OCI-LY7 (cell line): ENCODE data around the gene PHF23. TPM values are rescaled to one million over a fixed set of nuclear protein-coding genes. Genes with fewer than 3 reads are reported as not detected.

Experiments
- BruUV-seq: library from RNA; stranded (reverse); fragments of 400-500 nt; replicated peaks from 2 replicates; lab custom pipeline; 2021; lab: Mats Ljungman, UMichigan
- CTCF ChIA-PET: fragments of 300-600 bp; sonication (Branson Sonifier 250); formaldehyde crosslinking; loops from one replicate; lab custom pipeline; 2022; ENCODE audit warnings: antibody characterized with exemption; ENCODE audit not compliant: unreplicated experiment; lab: Charles Lee
- POLR2A ChIA-PET: fragments of 300-600 bp; sonication (Branson Sonifier 250); formaldehyde crosslinking; loops from one replicate; lab custom pipeline; 2022; ENCODE audit warnings: antibody characterized with exemption; lab: Charles Lee
- DNase-seq: peaks from one replicate; pipeline ENCODE4 v3.0.0-alpha.2; 2015; ENCODE audit warnings: low spot score
- H2AFZ ChIP-seq: fragments of 200-600 bp; sonication (generic), shearing (Covaris generic); 2 replicates; pipeline ENCODE4 v1.6.1; 2014; ENCODE audit warnings: mild to moderate bottlenecking, antibody characterized with exemption, low read length, moderate library complexity
- H3K27ac ChIP-seq: fragments of 200-600 bp; sonication (generic); 2 replicates; pipeline ENCODE4 v1.5.1; 2014; ENCODE audit warnings: mixed run types, low read depth, mild to moderate bottlenecking, moderate library complexity, low read length, inconsistent platforms; ENCODE audit not compliant: poor library complexity, severe bottlenecking
- H3K36me3 ChIP-seq: fragments of 200-600 bp; sonication (generic); 2 replicates; pipeline ENCODE4 v1.6.1; 2014; ENCODE audit warnings: mild to moderate bottlenecking, antibody characterized with exemption, low read length, moderate library complexity, mixed read lengths; ENCODE audit not compliant: insufficient read depth
- H3K4me1 ChIP-seq: fragments of 200-600 bp; sonication (generic); 2 replicates; pipeline ENCODE4 v1.5.1; 2014; ENCODE audit warnings: mild to moderate bottlenecking, low read length; ENCODE audit not compliant: insufficient read depth, poor library complexity, severe bottlenecking
- H3K4me2 ChIP-seq: fragments of 200-600 bp; sonication (generic); 2 replicates; pipeline ENCODE4 v1.6.1; 2014; ENCODE audit warnings: mild to moderate bottlenecking, low read length
- H3K4me3 ChIP-seq: fragments of 200-600 bp; sonication (generic); 2 replicates; pipeline ENCODE4 v1.5.1; 2014; ENCODE audit warnings: mild to moderate bottlenecking, low read depth, low read length; ENCODE audit not compliant: poor library complexity, severe bottlenecking
- H3K79me2 ChIP-seq: fragments of 200-600 bp; sonication (generic); 2 replicates; pipeline ENCODE4 v1.6.1; 2016; ENCODE audit warnings: low read depth, mild to moderate bottlenecking, low read length, moderate library complexity, mixed read lengths; ENCODE audit not compliant: insufficient read depth
- H3K9me2 ChIP-seq: fragments of 200-600 bp; sonication (generic); 2 replicates; pipeline ENCODE4 v1.6.1; 2016; ENCODE audit warnings: mild to moderate bottlenecking, low read length, mixed read lengths; ENCODE audit not compliant: insufficient read depth
- H3K9me3 ChIP-seq: fragments of 200-600 bp; sonication (generic); 2 replicates; pipeline ENCODE4 v1.6.1; 2014; ENCODE audit warnings: mild to moderate bottlenecking, mixed run types, low read length, mixed read lengths
- H4K20me1 ChIP-seq: fragments of 200-600 bp; sonication (generic); 2 replicates; pipeline ENCODE4 v1.6.1; 2014; ENCODE audit warnings: mild to moderate bottlenecking, antibody characterized with exemption, low read length, moderate library complexity, mixed read lengths; ENCODE audit not compliant: insufficient read depth
- CTCF ChIP-seq: fragments of 200-600 bp; sonication (generic); conservative IDR thresholded peaks from 2 replicates; pipeline ENCODE4 v1.5.1; 2014; ENCODE audit warnings: mild to moderate bottlenecking, antibody characterized with exemption, low read length, moderate library complexity, mixed read lengths
- EZH2phosphoT487 ChIP-seq: fragments of 200-600 bp; sonication (generic); IDR thresholded peaks from 2 replicates; pipeline ENCODE4 v1.6.1; 2018; ENCODE audit warnings: low read depth, borderline replicate concordance, mild to moderate bottlenecking, mixed run types, antibody characterized with exemption, low read length, moderate library complexity, mixed read lengths
- intact Hi-C: fragments of 100-400 bp; cut with micrococcal nuclease; formaldehyde crosslinking; loops from one replicate; pipeline ENCODE4 v1.10.0; 2022; ENCODE audit not compliant: unreplicated experiment
- total RNA-seq, 2 experiments: library from RNA; depleted of rRNA in 1 of 2; stranded (reverse); fragments of >200 nt in 1 of 2; shearing (Covaris generic) in 1 of 2; gene quantifications; 2 replicates each; pipeline ENCODE4 v1.2.3, GENCODE V29; 2014 to 2022

Gene PHF23
- total RNA-seq, 2 experiments from 2014 or later = 43.3 to 47.7 TPM

- BruUV-seq = no TSS peak
- no peak for TF ChIP-seq CTCF
- TF ChIP-seq EZH2phosphoT487 = no peak
- H2AFZ ChIP-seq = peak overlapping the region; percentile 29; the same call in 1 of the 2 replicates
These were observed 5.6 kb downstream of the PHF23 start for GRCh38 chr17:7233701-7234082.

DNA sequence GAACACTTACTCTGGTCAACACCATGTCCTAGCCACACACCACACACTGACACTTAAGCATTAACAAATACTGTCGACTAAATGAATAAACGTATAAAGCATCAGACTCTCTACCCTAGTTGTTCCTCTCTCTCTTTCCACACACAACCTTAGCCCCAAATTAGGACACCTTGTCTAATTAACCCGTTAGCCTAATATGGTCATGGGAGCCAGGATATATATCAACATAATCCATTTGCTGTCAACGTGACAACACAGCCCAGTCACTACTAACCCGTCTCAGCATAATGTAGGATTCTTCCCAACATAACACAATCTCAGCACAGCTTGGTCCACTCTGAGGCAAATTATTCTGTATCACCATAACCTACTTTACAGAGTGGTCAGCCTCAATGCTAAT is 7.1 kb downstream of the PHF23 start:
- Histone ChIP-seq H3K4me1 (peaks cover 35% of the 10 kb centered on the region), H2AFZ (no peak overlapping the region), H3K27ac (no peak overlapping the region), H3K9me2 (no peaks in the 10 kb centered on the region), H4K20me1 (peaks cover 15% of the 10 kb centered on the region), H3K79me2 (peaks cover 46% of the 10 kb centered on the region), H3K9me3 (no peaks in the 10 kb centered on the region), H3K4me2 (peak overlapping the region; percentile 98), H3K36me3 (peaks cover 77% of the 10 kb centered on the region), H3K4me3 (peak overlapping the region; percentile 97)
- no peak for TF ChIP-seq CTCF
- no peak for TF ChIP-seq EZH2phosphoT487
- POLR2A ChIA-PET = no interaction called here
- TSS peak; percentile 47 for BruUV-seq
- CTCF ChIA-PET = no interaction called here
- intact Hi-C loops = no loop called here
- no peak for DNase-seq

More at GRCh38 chr17:7233701-7234082, 5.6 kb downstream of the PHF23 start:
- Histone ChIP-seq H3K9me2 (no peaks in the 10 kb centered on the region), H3K9me3 (no peaks in the 10 kb centered on the region), H3K27ac (peak overlapping the region; percentile 65), H4K20me1 (peaks cover 19% of the 10 kb centered on the region), H3K4me1 (peaks cover 40% of the 10 kb centered on the region), H3K79me2 (peaks cover 54% of the 10 kb centered on the region), H3K4me3 (peak overlapping the region; percentile 97), H3K4me2 (peak overlapping the region; percentile 98), H3K36me3 (peaks cover 65% of the 10 kb centered on the region)
- no peak for DNase-seq
- POLR2A ChIA-PET = no interaction called here
- intact Hi-C loops = loop anchor here (1.0 kb wide), 1 partner anchor 12 kb away; no protein-coding TSS in a partner anchor
- CTCF ChIA-PET = interaction anchor here (0.6 to 2.4 kb wide), 2 partner anchors 12 to 791 kb away, joined by 3 to 7 read pairs; no protein-coding TSS in a partner anchor

GRCh38 chr17:7229504-7229903 is 9.8 kb downstream of the PHF23 start:
- ChIA-PET CTCF (no interaction called here), POLR2A (no interaction called here)
- TF ChIP-seq EZH2phosphoT487 (no peak), CTCF (no peak)
- Histone ChIP-seq H3K4me3 (no peak overlapping the region), H3K4me1 (peaks cover 10% of the 10 kb centered on the region), H3K4me2 (no peak overlapping the region), H3K9me2 (no peaks in the 10 kb centered on the region), H3K79me2 (peaks cover 37% of the 10 kb centered on the region), H2AFZ (no peak overlapping the region), H3K27ac (no peak overlapping the region), H4K20me1 (peaks cover 11% of the 10 kb centered on the region), H3K9me3 (no peaks in the 10 kb centered on the region), H3K36me3 (peaks cover 78% of the 10 kb centered on the region)
- no peak for DNase-seq
- no TSS peak for BruUV-seq
- intact Hi-C loops = no loop called here
